RWPE2 (cell line): Measurements from ENCODE around the gene SUSD1.

ENCODE experiments used
- ATAC-seq: fragments of 200-7000 bp; cut with Tn5 transposase; 3 replicates; pipeline ENCODE4 v1.9.1; 2021; ENCODE audit warnings: low read depth
- DNase-seq: peaks from one replicate; pipeline ENCODE4 v3.0.0-alpha.2; 2020; ENCODE audit warnings: low spot score
- H3K27ac ChIP-seq: fragments of 450-650 bp; 2 replicates; pipeline ENCODE4 v1.5.1; 2017; ENCODE audit warnings: mild to moderate bottlenecking; ENCODE audit not compliant: poor library complexity, severe bottlenecking
- H3K27me3 ChIP-seq: fragments of 250-450 bp; sonication (Bioruptor Pico); 2 replicates; pipeline ENCODE4 v1.5.1; 2021; ENCODE audit warnings: mild to moderate bottlenecking, moderate library complexity; ENCODE audit not compliant: insufficient read depth, poor library complexity, severe bottlenecking
- H3K36me3 ChIP-seq: fragments of 250-450 bp; sonication (Bioruptor Pico); 2 replicates; pipeline ENCODE4 v1.5.1; 2020; ENCODE audit warnings: low read depth, mild to moderate bottlenecking, moderate library complexity
- H3K4me1 ChIP-seq: fragments of 250-450 bp; sonication (Bioruptor Pico); 2 replicates; pipeline ENCODE4 v1.5.1; 2021; ENCODE audit warnings: mild to moderate bottlenecking, moderate library complexity; ENCODE audit not compliant: insufficient read depth, poor library complexity, severe bottlenecking
- H3K4me3 ChIP-seq: fragments of 250-450 bp; sonication (Bioruptor Pico); 2 replicates; pipeline ENCODE4 v1.5.1; 2021; ENCODE audit warnings: mild to moderate bottlenecking, moderate library complexity; ENCODE audit not compliant: severe bottlenecking
- H3K9me3 ChIP-seq: fragments of 250-450 bp; sonication (Bioruptor Pico); 2 replicates; pipeline ENCODE4 v1.5.1; 2021; ENCODE audit warnings: mild to moderate bottlenecking, moderate library complexity; ENCODE audit not compliant: severe bottlenecking
- CTCF ChIP-seq: fragments of 450-650 bp; IDR thresholded peaks from one replicate; pipeline ENCODE4 v1.5.1; 2017; ENCODE audit warnings: mild to moderate bottlenecking, moderate library complexity; ENCODE audit not compliant: poor library complexity, severe bottlenecking

SUSD1 gene

DNA sequence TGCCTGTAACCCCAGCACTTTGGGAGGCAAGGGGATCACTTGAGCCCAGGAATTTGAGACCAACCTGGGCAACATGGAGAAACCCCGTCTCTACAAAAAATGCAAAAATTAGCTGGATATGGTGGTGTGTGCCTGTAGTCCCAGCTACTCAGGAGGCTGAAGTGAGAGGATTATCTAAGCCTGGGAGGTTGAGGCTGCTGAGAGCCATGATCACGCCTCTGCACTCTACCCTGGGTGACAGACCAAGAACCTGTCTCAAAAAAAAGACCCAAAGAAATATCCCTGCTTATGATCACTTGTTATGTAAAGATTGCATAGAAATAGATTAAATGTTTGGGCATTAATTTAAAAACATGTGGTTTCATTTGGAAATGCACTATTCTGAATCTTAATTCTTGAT lies 153.4 kb downstream of the SUSD1 start:
- no peak for ATAC-seq
- Histone ChIP-seq H3K4me1 (peaks cover 22% of the 10 kb centered on the region), H3K27ac (peak overlapping the region; percentile 61)

GRCh38 chr9:112020680-112021596 lies 154.2 kb downstream of the SUSD1 start:
- TF ChIP-seq CTCF, result no peak
- Histone ChIP-seq H3K27me3 (no peaks in the 10 kb centered on the region), H3K9me3 (no peaks in the 10 kb centered on the region), H3K27ac (peak overlapping the region; percentile 61), H3K4me3 (no peak overlapping the region), H3K36me3 (no peaks in the 10 kb centered on the region), H3K4me1 (peaks cover 22% of the 10 kb centered on the region)
- DNase-seq (no peak), ATAC-seq (peak; percentile 96)

More for the DNA sequence above, 153.4 kb downstream of the SUSD1 start:
- no peaks in the 10 kb centered on the region for H3K36me3 ChIP-seq
- no peaks in the 10 kb centered on the region for H3K27me3 ChIP-seq
- TF ChIP-seq CTCF, result no peak
- DNase-seq, result no peak
- H3K4me3 ChIP-seq, result no peak overlapping the region
- H3K9me3 ChIP-seq, result no peaks in the 10 kb centered on the region

- Histone ChIP-seq H3K4me3 (no peak overlapping the region), H3K27me3 (no peaks in the 10 kb centered on the region), H3K9me3 (no peaks in the 10 kb centered on the region), H3K4me1 (peaks cover 27% of the 10 kb centered on the region), H3K36me3 (no peaks in the 10 kb centered on the region), H3K27ac (no peak overlapping the region)
- TF ChIP-seq CTCF, result no peak
- ATAC-seq (no peak), DNase-seq (no peak)
These were observed 157.2 kb downstream of the SUSD1 start for GRCh38 chr9:112017878-112018277.

GRCh38 chr9:112015736-112016135 lies 159.4 kb downstream of the SUSD1 start:
- Histone ChIP-seq H3K27ac (no peak overlapping the region), H3K4me3 (no peak overlapping the region), H3K36me3 (no peaks in the 10 kb centered on the region), H3K9me3 (no peaks in the 10 kb centered on the region), H3K27me3 (no peaks in the 10 kb centered on the region), H3K4me1 (peaks cover 25% of the 10 kb centered on the region)
- ATAC-seq (no peak), DNase-seq (no peak)
- TF ChIP-seq CTCF, result no peak

DNA sequence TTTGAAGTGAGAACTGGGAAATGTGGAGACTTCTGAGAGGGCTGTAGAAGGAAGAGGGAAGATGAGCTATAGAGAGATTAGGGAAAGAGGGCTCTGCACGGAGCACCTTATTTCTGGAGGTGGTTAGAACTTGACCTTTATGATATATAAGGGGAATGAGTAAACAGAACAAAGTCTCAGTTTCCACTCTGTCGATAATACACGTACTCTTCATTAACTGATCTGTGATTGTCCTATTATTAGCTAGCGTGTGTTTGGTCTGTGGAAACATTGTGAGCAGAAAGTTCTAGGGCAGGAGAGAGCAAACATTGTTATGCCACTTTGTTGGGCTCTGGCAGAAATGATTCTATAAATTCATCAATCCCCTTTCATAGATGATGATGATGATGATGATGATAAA lies 159.9 kb downstream of the SUSD1 start:
- Histone ChIP-seq H3K36me3 (no peaks in the 10 kb centered on the region), H3K9me3 (no peaks in the 10 kb centered on the region), H3K4me3 (no peak overlapping the region), H3K4me1 (peaks cover 20% of the 10 kb centered on the region), H3K27me3 (no peaks in the 10 kb centered on the region), H3K27ac (no peak overlapping the region)
- DNase-seq (no peak), ATAC-seq (no peak)
- no peak for TF ChIP-seq CTCF
